HL-60 (cell line): Measurements from ENCODE around the gene EXOC6B.

ENCODE experiments used
- GABPA ChIP-seq: IDR thresholded peaks from 2 replicates; pipeline ENCODE4 v1.6.1; 2012; ENCODE audit warnings: low read depth
- POLR2AphosphoS5 ChIP-seq: IDR thresholded peaks from 2 replicates; pipeline ENCODE4 v1.6.1; 2012; ENCODE audit warnings: low read depth
- SPI1 ChIP-seq: IDR thresholded peaks from 2 replicates; pipeline ENCODE4 v1.6.1; 2012; ENCODE audit warnings: low read depth, mild to moderate bottlenecking, borderline replicate concordance
- TF ChIP-seq, protein P1 (sequence below): IDR thresholded peaks from one replicate; pipeline ENCODE4 v1.5.1; 2011; ENCODE audit warnings: low read length, control low read depth, inconsistent platforms; ENCODE audit not compliant: insufficient read depth
- TF ChIP-seq, protein P2 (sequence below): IDR thresholded peaks from 2 replicates; pipeline ENCODE4 v1.6.1; 2012; ENCODE audit warnings: low read depth; ENCODE audit not compliant: insufficient replicate concordance

DNA sequence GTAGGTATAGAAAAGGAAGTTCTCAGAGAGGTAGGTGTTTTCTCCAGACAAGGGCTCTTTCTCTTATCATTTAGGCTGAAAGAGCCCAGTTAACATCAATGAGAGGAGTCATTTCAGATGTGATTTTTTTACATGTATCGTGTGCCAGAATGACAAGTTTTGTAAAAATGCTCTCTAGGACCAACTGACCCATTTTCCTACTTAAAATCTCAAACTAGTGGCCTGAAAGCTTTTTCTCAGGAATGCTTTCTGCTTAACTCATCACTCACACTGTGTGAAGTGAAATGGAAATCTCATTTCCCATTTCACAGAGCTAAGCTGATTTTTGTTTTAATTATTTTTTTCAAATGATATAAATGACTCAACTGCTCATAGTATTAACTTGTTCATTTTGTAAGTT lies 549.5 kb downstream of the EXOC6B start:
- TF ChIP-seq, protein P1, sequence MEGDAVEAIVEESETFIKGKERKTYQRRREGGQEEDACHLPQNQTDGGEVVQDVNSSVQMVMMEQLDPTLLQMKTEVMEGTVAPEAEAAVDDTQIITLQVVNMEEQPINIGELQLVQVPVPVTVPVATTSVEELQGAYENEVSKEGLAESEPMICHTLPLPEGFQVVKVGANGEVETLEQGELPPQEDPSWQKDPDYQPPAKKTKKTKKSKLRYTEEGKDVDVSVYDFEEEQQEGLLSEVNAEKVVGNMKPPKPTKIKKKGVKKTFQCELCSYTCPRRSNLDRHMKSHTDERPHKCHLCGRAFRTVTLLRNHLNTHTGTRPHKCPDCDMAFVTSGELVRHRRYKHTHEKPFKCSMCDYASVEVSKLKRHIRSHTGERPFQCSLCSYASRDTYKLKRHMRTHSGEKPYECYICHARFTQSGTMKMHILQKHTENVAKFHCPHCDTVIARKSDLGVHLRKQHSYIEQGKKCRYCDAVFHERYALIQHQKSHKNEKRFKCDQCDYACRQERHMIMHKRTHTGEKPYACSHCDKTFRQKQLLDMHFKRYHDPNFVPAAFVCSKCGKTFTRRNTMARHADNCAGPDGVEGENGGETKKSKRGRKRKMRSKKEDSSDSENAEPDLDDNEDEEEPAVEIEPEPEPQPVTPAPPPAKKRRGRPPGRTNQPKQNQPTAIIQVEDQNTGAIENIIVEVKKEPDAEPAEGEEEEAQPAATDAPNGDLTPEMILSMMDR, result no peak
- no peak for TF ChIP-seq POLR2AphosphoS5
- no peak for TF ChIP-seq GABPA
- TF ChIP-seq, protein P2, sequence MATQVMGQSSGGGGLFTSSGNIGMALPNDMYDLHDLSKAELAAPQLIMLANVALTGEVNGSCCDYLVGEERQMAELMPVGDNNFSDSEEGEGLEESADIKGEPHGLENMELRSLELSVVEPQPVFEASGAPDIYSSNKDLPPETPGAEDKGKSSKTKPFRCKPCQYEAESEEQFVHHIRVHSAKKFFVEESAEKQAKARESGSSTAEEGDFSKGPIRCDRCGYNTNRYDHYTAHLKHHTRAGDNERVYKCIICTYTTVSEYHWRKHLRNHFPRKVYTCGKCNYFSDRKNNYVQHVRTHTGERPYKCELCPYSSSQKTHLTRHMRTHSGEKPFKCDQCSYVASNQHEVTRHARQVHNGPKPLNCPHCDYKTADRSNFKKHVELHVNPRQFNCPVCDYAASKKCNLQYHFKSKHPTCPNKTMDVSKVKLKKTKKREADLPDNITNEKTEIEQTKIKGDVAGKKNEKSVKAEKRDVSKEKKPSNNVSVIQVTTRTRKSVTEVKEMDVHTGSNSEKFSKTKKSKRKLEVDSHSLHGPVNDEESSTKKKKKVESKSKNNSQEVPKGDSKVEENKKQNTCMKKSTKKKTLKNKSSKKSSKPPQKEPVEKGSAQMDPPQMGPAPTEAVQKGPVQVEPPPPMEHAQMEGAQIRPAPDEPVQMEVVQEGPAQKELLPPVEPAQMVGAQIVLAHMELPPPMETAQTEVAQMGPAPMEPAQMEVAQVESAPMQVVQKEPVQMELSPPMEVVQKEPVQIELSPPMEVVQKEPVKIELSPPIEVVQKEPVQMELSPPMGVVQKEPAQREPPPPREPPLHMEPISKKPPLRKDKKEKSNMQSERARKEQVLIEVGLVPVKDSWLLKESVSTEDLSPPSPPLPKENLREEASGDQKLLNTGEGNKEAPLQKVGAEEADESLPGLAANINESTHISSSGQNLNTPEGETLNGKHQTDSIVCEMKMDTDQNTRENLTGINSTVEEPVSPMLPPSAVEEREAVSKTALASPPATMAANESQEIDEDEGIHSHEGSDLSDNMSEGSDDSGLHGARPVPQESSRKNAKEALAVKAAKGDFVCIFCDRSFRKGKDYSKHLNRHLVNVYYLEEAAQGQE, result no peak
- TF ChIP-seq SPI1, result no peak
